ENCODE results near the gene TRIO.

The TRIO gene

GRCh38 chr5:14447958-14448911 is 305.1 kb downstream of the TRIO start:
- DNase-seq, result no peak

- no peak for DNase-seq
Observed at GRCh38 chr5:14449052-14449661, 306.0 kb downstream of the TRIO start.

DNA sequence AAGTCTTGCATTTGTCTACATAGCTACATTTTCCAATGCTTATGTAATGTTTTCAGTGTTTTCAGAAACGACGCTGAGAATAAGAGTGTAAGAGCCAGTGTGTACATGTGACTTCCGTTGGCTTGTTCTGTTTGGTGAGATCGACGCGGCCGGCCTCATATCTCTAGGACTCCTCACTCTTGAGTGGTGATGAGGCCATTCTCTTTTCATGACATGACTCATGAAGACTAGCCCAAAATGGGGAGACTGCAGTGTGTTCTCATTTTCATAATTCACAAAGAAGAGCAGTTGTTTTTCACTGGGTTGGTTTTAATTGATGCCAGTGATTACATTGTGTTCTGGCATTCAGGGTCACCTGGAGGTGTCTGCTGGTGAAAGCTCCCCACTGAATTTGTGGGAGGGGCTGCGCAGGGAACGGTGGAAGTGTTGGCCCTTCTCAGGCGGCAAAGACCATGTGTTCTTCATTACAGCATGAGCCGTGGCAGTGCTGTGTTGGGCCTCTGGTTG is 306.9 kb downstream of the TRIO start:
- no peak for DNase-seq

DNA sequence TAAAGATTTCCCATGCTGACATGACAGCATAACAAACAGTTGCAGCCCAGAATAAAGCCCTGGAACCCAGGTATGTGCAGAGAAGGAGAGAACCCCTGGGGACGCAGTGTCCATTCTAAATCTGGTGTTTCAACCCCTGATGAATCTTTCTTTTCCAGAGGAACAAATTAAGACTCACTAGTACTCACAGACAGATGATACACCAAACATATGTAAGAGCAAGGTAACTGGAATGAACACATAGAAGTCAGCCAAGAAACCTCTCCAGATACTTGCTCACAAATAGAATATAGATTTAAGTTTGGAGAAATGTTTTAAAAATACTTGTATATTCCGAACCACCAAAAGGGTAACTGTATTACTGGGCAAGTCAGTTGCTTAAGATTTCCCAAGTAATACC is 307.6 kb downstream of the TRIO start:
- no peak for DNase-seq

GRCh38 chr5:14451871-14452270 is 308.7 kb downstream of the TRIO start:
- DNase-seq, result no peak

- no peak for DNase-seq
Observed at GRCh38 chr5:14452685-14453454, 309.7 kb downstream of the TRIO start.

DNA sequence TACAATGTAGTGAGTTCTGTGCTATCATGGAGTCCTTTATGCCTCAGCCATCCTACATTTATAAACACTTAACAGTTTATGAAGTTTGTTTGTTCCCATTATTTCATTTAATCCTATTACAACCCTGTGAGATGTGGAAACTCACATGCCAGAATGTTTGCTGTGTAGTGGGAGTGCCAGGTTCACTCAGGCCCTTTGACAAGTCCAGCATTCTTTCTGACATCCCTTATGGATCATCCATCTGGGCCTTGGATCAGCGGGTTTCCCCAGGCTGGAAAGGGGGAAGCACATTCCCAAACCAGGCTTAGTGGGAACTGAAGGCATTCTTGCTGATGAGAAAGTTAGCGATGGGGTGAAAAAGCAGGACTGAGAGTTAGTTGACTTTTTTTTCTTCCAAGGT is 310.3 kb downstream of the TRIO start:
- DNase-seq, result no peak

DNA sequence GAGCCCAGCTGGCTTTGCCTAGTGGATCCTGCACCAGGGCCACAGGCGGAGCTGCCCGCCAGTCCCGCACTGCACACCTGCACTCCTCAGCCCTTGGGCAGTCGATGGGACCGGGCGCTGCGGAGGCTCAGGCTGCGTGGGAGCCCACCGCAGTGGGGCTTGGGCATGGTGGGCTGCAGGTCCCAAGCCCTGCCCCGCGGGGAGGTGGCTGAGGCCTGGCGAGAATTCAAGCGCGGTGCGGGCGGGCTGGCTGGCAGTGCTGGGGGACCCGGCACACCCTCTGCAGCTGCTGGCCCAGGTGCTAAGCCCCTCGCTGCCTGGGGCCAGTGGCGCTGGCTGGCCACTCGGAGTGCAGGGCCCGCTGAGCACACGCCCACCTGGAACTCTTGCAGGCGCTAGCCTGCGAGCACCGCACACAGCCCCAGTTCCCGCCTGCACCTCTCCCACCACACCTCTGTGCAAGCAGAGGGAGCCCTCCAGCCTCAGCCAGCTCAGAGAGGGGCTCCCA is 312.7 kb downstream of the TRIO start:
- no peak for DNase-seq

- no peak for DNase-seq
Observed at GRCh38 chr5:14457476-14457875, 314.3 kb downstream of the TRIO start.

DNA sequence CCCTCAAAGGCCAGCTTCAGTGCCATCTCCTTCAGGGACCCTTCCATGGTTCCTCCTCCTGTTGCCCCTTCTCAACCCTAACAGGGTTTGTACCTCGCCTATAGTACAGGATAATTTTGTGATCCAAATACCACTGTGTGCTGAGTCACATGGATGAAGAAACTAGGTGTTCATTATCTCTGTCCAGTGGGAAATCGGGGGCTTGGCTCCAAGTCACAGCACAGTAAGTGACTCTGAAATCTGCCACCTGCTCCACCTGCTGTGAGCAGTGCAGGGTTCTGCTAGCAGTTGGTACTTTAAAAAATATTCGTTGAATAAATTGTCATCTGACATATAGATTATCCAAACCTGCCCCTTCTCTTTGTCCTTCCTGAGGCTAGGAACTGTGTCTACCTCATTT is 315.3 kb downstream of the TRIO start:
- DNase-seq, result no peak

DNA sequence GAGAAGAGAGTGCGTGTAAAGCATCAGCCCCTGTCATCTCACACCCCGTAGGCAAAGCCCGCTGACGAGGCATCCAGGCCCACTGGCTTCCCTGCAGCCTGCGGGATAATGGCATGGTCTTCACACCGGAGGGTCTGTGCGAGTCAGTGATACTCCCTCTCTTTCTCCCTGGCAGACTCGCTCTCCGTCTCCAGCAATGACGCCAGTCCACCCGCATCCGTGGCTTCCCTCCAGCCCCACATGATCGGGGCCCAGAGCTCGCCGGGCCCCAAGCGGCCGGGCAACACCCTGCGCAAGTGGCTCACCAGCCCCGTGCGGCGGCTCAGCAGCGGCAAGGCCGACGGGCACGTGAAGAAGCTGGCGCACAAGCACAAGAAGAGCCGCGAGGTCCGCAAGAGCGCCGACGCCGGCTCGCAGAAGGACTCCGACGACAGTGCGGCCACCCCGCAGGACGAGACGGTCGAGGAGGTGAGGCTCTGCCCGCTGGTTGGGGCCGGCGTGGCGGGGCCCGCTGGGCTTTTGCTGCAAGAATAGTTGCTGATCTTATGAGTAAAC is 317.8 kb downstream of the TRIO start:
- no peak for DNase-seq

GRCh38 chr5:14462681-14463080 is 319.5 kb downstream of the TRIO start:
- no peak for DNase-seq

GRCh38 chr5:14463629-14464028 is 320.5 kb downstream of the TRIO start:
- DNase-seq, result no peak

DNA sequence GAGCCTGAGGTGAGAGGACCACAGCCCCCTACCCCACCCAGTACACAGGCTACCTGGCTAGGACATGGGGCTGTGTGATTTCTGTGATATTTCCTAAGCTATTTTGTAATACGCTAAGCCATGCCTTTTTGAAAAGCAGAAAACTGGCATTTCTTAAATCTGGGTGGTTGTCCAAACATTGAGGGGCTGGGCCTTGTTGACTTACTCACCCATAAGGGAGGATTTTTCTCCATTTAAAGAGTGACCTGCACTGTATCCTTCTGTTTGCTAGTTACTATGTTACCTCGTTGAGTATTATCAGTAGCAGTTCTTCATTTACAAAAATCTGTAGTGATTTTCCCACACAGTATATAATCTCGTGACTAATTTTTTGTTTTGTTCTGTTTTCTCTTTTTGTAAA is 321.0 kb downstream of the TRIO start:
- DNase-seq, result no peak

GRCh38 chr5:14464671-14465070 is 321.5 kb downstream of the TRIO start:
- no peak for DNase-seq

DNA sequence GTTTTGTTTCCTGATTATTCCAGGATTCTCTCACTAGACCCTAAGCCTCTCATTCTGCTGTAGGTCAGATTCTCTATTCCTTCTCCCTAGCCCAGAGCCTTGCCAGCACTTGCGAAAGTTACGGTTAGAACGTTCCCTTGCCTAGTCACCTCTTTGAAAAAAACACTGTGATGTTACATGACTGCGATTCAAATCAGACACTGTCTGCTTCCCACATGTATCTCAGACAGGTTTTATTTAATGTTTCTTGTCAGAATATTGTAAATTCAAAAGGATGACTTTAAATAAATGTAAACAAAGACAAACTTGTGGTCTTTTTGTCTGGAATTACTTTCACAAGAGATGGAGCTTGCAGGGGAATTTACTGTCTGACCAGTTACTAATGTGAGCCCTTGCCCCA is 322.0 kb downstream of the TRIO start:
- DNase-seq, result no peak

GRCh38 chr5:14465776-14466175 is 322.6 kb downstream of the TRIO start:
- no peak for DNase-seq

GRCh38 chr5:14467251-14467650 is 324.1 kb downstream of the TRIO start:
- no peak for DNase-seq

GRCh38 chr5:14467886-14468285 is 324.7 kb downstream of the TRIO start:
- DNase-seq, result no peak

GRCh38 chr5:14469551-14470377 is 326.6 kb downstream of the TRIO start:
- no peak for DNase-seq

DNA sequence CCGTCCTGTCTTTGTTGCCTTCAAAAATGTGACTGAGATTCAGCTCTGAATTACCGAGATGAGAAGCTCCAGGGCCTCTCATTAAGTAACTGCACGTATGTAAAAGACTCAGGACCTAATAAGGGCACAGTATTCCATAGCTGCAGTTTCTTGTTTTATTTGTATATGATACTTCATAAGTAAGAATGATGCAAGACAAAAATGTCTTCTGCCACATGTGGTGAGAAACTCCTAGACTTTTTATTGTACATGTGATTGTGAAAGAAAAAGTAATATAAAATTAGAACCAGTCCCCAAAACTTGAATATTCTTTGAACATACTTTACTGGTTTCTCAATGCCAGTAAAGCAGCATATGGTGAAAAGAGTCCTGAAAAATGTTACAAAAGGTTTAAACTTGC is 328.4 kb downstream of the TRIO start:
- DNase-seq, result no peak

- DNase-seq, result no peak
Observed at GRCh38 chr5:14472986-14473567, 329.9 kb downstream of the TRIO start.
